K562 (cell line): ENCODE measurements around the gene THRSP. TPM values are rescaled to one million over a fixed set of nuclear protein-coding genes. Genes with fewer than 3 reads are reported as not detected.

Experiments used
- CEBPZ ChIP-seq: fragments of 150-350 bp; IDR thresholded peaks from 2 replicates; pipeline ENCODE4 v1.6.1; 2014; ENCODE audit warnings: low read depth, mild to moderate bottlenecking, low read length, borderline replicate concordance
- CUX1 ChIP-seq: fragments of 200-800 bp; sonication (Bioruptor generic); IDR thresholded peaks from 2 replicates; pipeline ENCODE4 v1.6.1; 2016; ENCODE audit warnings: missing genetic modification characterization, missing compliant biosample characterization
- HDAC3 ChIP-seq: fragments of 450-650 bp; IDR thresholded peaks from 2 replicates; pipeline ENCODE4 v1.6.1; 2018; ENCODE audit warnings: borderline replicate concordance, mild to moderate bottlenecking, moderate library complexity; ENCODE audit not compliant: partially characterized antibody
- HEY1 ChIP-seq: fragments of 250-450 bp; sonication (Bioruptor Pico); IDR thresholded peaks from 2 replicates; pipeline ENCODE4 v1.5.0; 2020; ENCODE audit warnings: mild to moderate bottlenecking, moderate library complexity, borderline replicate concordance
- ILF3 ChIP-seq: fragments of 450-650 bp; IDR thresholded peaks from 2 replicates; pipeline ENCODE4 v1.6.1; 2018; ENCODE audit warnings: antibody characterized with exemption, mild to moderate bottlenecking, moderate library complexity, borderline replicate concordance
- LARP7 ChIP-seq: fragments of 450-650 bp; IDR thresholded peaks from 2 replicates; pipeline ENCODE4 v1.6.1; 2016
- MEIS2 ChIP-seq: fragments of 450-650 bp; IDR thresholded peaks from 2 replicates; pipeline ENCODE4 v1.6.1; 2014; ENCODE audit warnings: mild to moderate bottlenecking; ENCODE audit not compliant: partially characterized antibody
- MTA2 ChIP-seq: fragments of 450-650 bp; IDR thresholded peaks from 2 replicates; pipeline ENCODE4 v1.6.1; 2016; ENCODE audit warnings: low read depth
- PTBP1 ChIP-seq: fragments of 200-400 bp; formaldehyde crosslinking; IDR thresholded peaks from 2 replicates; pipeline ENCODE4 v1.6.1; 2017; ENCODE audit warnings: low read depth, low read length
- SREBF1 ChIP-seq: fragments of 150-350 bp; IDR thresholded peaks from 2 replicates; pipeline ENCODE4 v1.6.1; 2014; ENCODE audit warnings: antibody characterized with exemption, low read depth, low read length, borderline replicate concordance
- ZBTB8A ChIP-seq: fragments of 450-650 bp; IDR thresholded peaks from 2 replicates; pipeline ENCODE4 v1.6.1; 2018; ENCODE audit warnings: mild to moderate bottlenecking, moderate library complexity; ENCODE audit not compliant: partially characterized antibody
- ZMIZ1 ChIP-seq, 2 experiments: fragments of 150-350 bp in 1 of 2; IDR thresholded peaks; 2 replicates each; pipeline ENCODE4 v1.6.1; 2012 to 2016; ENCODE audit warnings: low read depth in 2 of 2, low read length in 2 of 2, mild to moderate bottlenecking in 1 of 2, moderate library complexity in 1 of 2
- ZNF197 ChIP-seq: fragments of 200-800 bp; sonication (Bioruptor generic); IDR thresholded peaks from 2 replicates; pipeline ENCODE4 v1.6.1; 2016; ENCODE audit warnings: low read depth, missing genetic modification characterization, missing compliant biosample characterization
- ZNF24 ChIP-seq: fragments of 450-650 bp; IDR thresholded peaks from 2 replicates; pipeline ENCODE4 v1.6.1; 2016
- ZNF408 ChIP-seq: fragments of 250-450 bp; sonication (Bioruptor Pico); IDR thresholded peaks from 2 replicates; pipeline ENCODE4 v1.4.0; 2020; ENCODE audit warnings: low read depth, mild to moderate bottlenecking, moderate library complexity
- polyA plus RNA-seq, 8 experiments: library from polyadenylated mRNA; depleted of rRNA in 4 of 8; stranded (reverse) in 5 of 8; unstranded in 3 of 8; fragments of >200 nt; fragmentation: Nextera tagmentation in 2 of 8; fragmentation: Illumina TruSeq in 1 of 8; extraction: Ambion mirVana in 2 of 8; extraction: Trizol in 1 of 8; gene quantifications; 2 replicates each; pipeline versions ENCODE4 v1.2.1 to v1.2.3, GENCODE V29; 2011 to 2014; ENCODE audit warnings: inconsistent platforms in 1 of 8, missing spikeins in 1 of 8
- total RNA-seq, 7 experiments: library from RNA; depleted of rRNA in 6 of 7; stranded (reverse); fragments of >200 nt in 6 of 7; fragmentation: Illumina TruSeq in 2 of 7; extraction: Trizol in 2 of 7; gene quantifications; 2 replicates each; pipeline versions ENCODE4 v1.2.1 to v1.2.3, GENCODE V29; 2011 to 2021; ENCODE audit warnings: low replicate concordance in 1 of 7

THRSP gene
- total and polyA plus RNA-seq, 9 of the 15 experiments (the other 6 are each of a cell fraction or from before 2014, with no cell fraction given), result 0.23 to 0.56 (median 0.31) TPM; not detected in 2

GRCh38 chr11:78079232-78080083 is 15.8 kb downstream of the THRSP start, which contains the start of gene NDUFC2 (continued):
- TF ChIP-seq ZMIZ1 (IDR thresholded peaks at IDR 0.05; ENCODE audit: low read depth in 2 of 2, low read length in 2 of 2) (peak; percentile 46 to 53; a peak in 2 of 4 replicates), ZNF197 (CRISPR knock-in tag) (no peak), ZNF24 (peak; percentile 75), LARP7 (no peak), PTBP1 (no peak), HDAC3 (peak; percentile 70), ZBTB8A (no peak), CUX1 (CRISPR knock-in tag) (no peak), ZNF408 (CRISPR knock-in tag) (no peak), MTA2 (no peak), HEY1 (CRISPR knock-in tag) (no peak), SREBF1 (0 out of 2 replicates have a peak, but pooled peaks have one; percentile 45), ILF3 (no peak), MEIS2 (no peak), CEBPZ (no peak)
